NOMO-1 (cell line): Measurements from ENCODE around the gene RNF19B.

Experiments
- DNase-seq, 2 experiments: peaks; one replicate each; lab custom pipeline; 2025; ENCODE audit not compliant: unreplicated experiment in 2 of 2; lab: John Stamatoyannopoulos, UW

RNF19B gene

GRCh38 chr1:32891241-32891570 lies 73.4 kb downstream of the RNF19B start:
- no peak for DNase-seq

GRCh38 chr1:32890516-32891240 lies 73.9 kb downstream of the RNF19B start:
- no peak for DNase-seq

GRCh38 chr1:32889731-32890278 lies 74.8 kb downstream of the RNF19B start:
- DNase-seq, result no peak

GRCh38 chr1:32888677-32889420 lies 75.8 kb downstream of the RNF19B start:
- DNase-seq, result no peak

- DNase-seq, result no peak
These were observed 76.5 kb downstream of the RNF19B start for GRCh38 chr1:32888134-32888533.

GRCh38 chr1:32887623-32888022 lies 77.0 kb downstream of the RNF19B start:
- DNase-seq, result no peak

GRCh38 chr1:32886828-32887414 lies 77.7 kb downstream of the RNF19B start:
- DNase-seq, result no peak
